Ishikawa (cell line): ENCODE measurements around the gene NKX1-1.

Experiments
- CREB1 ChIP-seq: IDR thresholded peaks from 2 replicates; pipeline ENCODE4 v1.6.1; 2012; ENCODE audit warnings: low read depth
- RAD21 ChIP-seq: IDR thresholded peaks from 2 replicates; pipeline ENCODE4 v1.6.1; 2012; ENCODE audit warnings: low read depth
- REST ChIP-seq: IDR thresholded peaks from 2 replicates; pipeline ENCODE4 v1.6.1; 2012; ENCODE audit warnings: low read depth, mild to moderate bottlenecking
- TAF1 ChIP-seq: IDR thresholded peaks from 2 replicates; pipeline ENCODE4 v1.6.1; 2012; ENCODE audit warnings: low read depth, mild to moderate bottlenecking
- TCF12 ChIP-seq: IDR thresholded peaks from 2 replicates; pipeline ENCODE4 v1.6.1; 2012; ENCODE audit warnings: low read depth

DNA sequence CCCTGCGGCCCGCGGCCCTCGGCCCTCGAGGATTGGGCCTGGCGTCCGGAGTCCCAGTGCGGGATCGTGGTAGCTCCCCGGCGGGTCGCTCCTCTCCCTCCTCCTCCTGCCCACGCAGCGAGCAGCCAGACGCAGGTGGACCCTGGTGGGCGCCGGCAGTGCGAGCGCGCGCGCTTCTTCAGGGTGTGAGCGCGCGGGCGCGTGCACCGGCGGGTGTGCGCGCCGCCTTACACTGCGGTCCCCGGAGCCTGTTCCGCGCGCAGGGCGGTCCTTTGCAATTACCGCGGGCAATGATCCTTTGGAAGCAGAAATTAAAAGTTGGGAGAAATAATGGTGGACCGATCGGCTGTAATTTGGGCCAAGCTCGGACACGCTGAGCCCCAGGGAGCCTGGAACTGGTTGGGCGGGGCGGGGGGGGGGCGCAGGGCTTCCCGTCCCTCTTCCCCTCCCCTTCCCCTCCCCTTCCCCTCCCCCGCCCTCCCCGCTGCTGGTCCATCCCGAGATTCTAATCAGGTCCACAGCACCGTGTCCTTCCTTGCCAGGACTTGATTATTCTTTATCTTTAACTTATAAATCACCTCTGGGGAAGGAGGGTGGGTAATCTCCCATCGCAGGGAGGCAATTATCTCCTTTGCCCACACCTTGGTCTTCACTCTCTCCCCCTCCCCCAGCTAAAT lies 1.6 kb upstream of the NKX1-1 start:
- TF ChIP-seq RAD21 (no peak), REST (no peak), CREB1 (no peak), TAF1 (no peak), TCF12 (no peak)
